COLO829 (cell line): Measurements from ENCODE around the gene PODXL2.

Source experiments
- DNase-seq: peaks from one replicate; pipeline ENCODE4 v3.0.0; 2012; ENCODE audit warnings: low spot score

Gene PODXL2

GRCh38 chr3:127606086-127606805 lies 22.7 kb upstream of the PODXL2 start:
- no peak for DNase-seq

- DNase-seq, result no peak
Measured at GRCh38 chr3:127606981-127607595, 21.9 kb upstream of the PODXL2 start.

- DNase-seq, result no peak
Measured at GRCh38 chr3:127607675-127608361, 21.2 kb upstream of the PODXL2 start.

GRCh38 chr3:127608362-127608718 lies 20.6 kb upstream of the PODXL2 start:
- DNase-seq, result no peak

- DNase-seq, result no peak
Measured at GRCh38 chr3:127610105-127610504, 18.9 kb upstream of the PODXL2 start.

GRCh38 chr3:127611251-127611650 lies 17.7 kb upstream of the PODXL2 start:
- DNase-seq, result no peak

- no peak for DNase-seq
Measured at GRCh38 chr3:127612966-127613365, 16.0 kb upstream of the PODXL2 start.

- no peak for DNase-seq
Measured at GRCh38 chr3:127613406-127613805, 15.6 kb upstream of the PODXL2 start.

- no peak for DNase-seq
Measured at GRCh38 chr3:127614928-127615589, 13.9 kb upstream of the PODXL2 start.

GRCh38 chr3:127615631-127616305 lies 13.2 kb upstream of the PODXL2 start:
- DNase-seq, result no peak

GRCh38 chr3:127616836-127617605 lies 12.0 kb upstream of the PODXL2 start:
- DNase-seq, result no peak

- DNase-seq, result no peak
Measured at GRCh38 chr3:127618891-127619290, 10.1 kb upstream of the PODXL2 start.

GRCh38 chr3:127620637-127621375 lies 8.2 kb upstream of the PODXL2 start:
- DNase-seq, result no peak

GRCh38 chr3:127622031-127622430 lies 7.0 kb upstream of the PODXL2 start:
- no peak for DNase-seq

- no peak for DNase-seq
Measured at GRCh38 chr3:127622772-127623576, 6.0 kb upstream of the PODXL2 start.

- no peak for DNase-seq
Measured at GRCh38 chr3:127624063-127624462, 4.9 kb upstream of the PODXL2 start.

GRCh38 chr3:127625821-127626220 lies 3.2 kb upstream of the PODXL2 start:
- DNase-seq, result no peak

- DNase-seq, result no peak
Measured at GRCh38 chr3:127628426-127628787, 578 bp upstream of the PODXL2 start.

GRCh38 chr3:127629467-127630403 lies 750 bp downstream of the PODXL2 start:
- DNase-seq, result no peak
